ENCODE data around the gene ARFGEF3. TPM values are rescaled to one million over a fixed set of nuclear protein-coding genes. Genes with fewer than 3 reads are reported as not detected.
A peak's percentile ranks its signal among the peaks of the same experiment; 100 is the strongest.

ARFGEF3 gene
- total RNA-seq, 1 donor: under 0.01 TPM

DNA sequence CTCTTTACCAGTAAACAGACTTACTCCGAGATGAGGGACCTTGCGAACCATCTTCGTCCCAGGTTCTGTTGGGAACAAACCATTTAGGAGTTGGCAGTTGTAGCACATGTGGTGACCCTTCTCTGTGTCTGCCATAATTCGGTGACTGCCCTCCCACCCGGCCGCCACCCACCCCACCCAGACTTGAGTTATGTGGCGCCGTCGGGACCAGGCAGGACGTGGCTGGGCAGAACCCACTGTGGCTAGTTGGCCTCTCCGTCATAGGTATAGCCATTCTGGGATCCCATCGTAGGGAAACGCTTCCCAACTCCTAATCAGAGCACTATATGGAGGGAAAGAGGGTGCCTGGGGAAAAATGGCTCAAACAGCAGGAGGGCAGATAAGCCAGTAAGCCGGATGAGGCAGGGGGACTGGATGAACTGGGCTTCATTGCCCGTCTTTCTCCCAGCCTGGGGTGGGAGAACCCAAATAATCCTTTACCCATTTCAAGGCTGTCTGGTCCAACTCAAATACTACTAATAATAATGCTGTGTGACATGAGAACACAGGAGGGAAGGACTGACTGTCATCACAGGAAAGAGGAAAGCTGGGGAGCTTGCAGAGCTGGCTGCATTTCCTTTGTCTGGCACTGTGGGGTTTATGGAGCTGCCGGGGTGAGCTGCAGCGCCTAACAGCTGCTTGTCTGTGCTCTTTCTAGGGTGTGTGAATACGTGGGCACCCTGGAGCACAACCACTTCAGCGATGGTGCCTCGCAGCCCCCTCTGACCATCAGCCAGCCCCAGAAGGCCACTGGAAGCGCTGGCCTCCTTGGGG lies 129.5 kb downstream of the ARFGEF3 start:
- H3K4me1 ChIP-seq (ENCODE audit: insufficient read depth, low read length): peaks cover 12% of the 10 kb centered on the region
- no peaks in the 10 kb centered on the region for H3K79me2 ChIP-seq (ENCODE audit: insufficient read depth, low read length)
- no peaks in the 10 kb centered on the region for H3K27me3 ChIP-seq (ENCODE audit: insufficient read depth, low read length)
- no peaks in the 10 kb centered on the region for H3K9me3 ChIP-seq (ENCODE audit: low read depth, low read length)
- DNase-seq (ENCODE audit: insufficient read length, low spot score, missing footprints): no peak
- no peak for TF ChIP-seq CTCF (IDR thresholded peaks at IDR 0.05; ENCODE audit: extremely low read depth, low read depth, low read length)
- H4K20me1 ChIP-seq (ENCODE audit: insufficient read depth, low read length): no peaks in the 10 kb centered on the region
- no peak overlapping the region for H3K4me2 ChIP-seq (ENCODE audit: insufficient read depth, low read length)
- no peak overlapping the region for H3K4me3 ChIP-seq (ENCODE audit: insufficient read depth, low read length)
- H2AFZ ChIP-seq (ENCODE audit: low read length): no peak overlapping the region
- H3K27ac ChIP-seq (ENCODE audit: low read depth, low read length): no peak overlapping the region
- no peaks in the 10 kb centered on the region for H3K36me3 ChIP-seq (ENCODE audit: insufficient read depth, low read length)

DNA sequence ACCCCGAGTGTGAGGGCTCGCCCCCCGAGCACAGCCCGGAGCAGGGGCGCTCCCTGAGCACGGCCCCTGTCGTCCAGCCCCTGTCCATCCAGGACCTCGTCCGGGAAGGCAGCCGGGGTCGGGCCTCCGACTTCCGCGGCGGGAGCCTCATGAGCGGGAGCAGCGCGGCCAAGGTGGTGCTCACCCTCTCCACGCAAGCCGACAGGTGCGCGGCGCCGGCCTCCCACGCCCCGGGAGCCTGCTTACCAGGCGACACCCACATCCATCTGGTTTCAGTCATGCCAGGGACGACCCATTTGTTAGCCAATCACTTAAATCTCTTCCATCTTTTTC lies 130.1 kb downstream of the ARFGEF3 start:
- H2AFZ ChIP-seq (ENCODE audit: low read length): no peak overlapping the region
- H3K4me3 ChIP-seq (ENCODE audit: insufficient read depth, low read length): no peak overlapping the region
- H3K27me3 ChIP-seq (ENCODE audit: insufficient read depth, low read length): no peaks in the 10 kb centered on the region
- H4K20me1 ChIP-seq (ENCODE audit: insufficient read depth, low read length): no peaks in the 10 kb centered on the region
- no peaks in the 10 kb centered on the region for H3K79me2 ChIP-seq (ENCODE audit: insufficient read depth, low read length)
- H3K4me2 ChIP-seq (ENCODE audit: insufficient read depth, low read length): no peak overlapping the region
- peaks cover 12% of the 10 kb centered on the region for H3K4me1 ChIP-seq (ENCODE audit: insufficient read depth, low read length)
- H3K9me3 ChIP-seq (ENCODE audit: low read depth, low read length): no peaks in the 10 kb centered on the region
- no peak for DNase-seq (ENCODE audit: insufficient read length, low spot score, missing footprints)
- no peak overlapping the region for H3K27ac ChIP-seq (ENCODE audit: low read depth, low read length)
- no peaks in the 10 kb centered on the region for H3K36me3 ChIP-seq (ENCODE audit: insufficient read depth, low read length)
- no peak for TF ChIP-seq CTCF (IDR thresholded peaks at IDR 0.05; ENCODE audit: extremely low read depth, low read depth, low read length)

DNA sequence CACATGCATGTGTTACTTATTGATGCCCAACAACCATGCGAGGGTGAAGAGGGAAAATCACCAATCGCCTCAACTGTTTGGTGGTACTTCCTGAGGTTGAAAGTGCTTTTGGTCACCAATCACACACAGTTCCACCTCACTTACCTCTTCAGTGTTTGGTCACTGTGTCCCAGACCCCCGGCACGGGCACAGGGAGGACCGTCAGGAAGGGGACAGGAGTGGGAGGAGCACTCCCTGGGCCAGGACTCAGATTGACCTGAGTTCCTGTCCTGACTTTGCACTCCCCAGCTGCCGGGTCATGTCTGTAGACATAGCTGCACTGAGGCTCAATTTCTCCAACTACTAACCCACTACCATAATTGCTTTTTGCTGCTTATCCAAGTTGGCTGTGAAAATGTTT lies 130.7 kb downstream of the ARFGEF3 start:
- H2AFZ ChIP-seq (ENCODE audit: low read length): no peak overlapping the region
- no peaks in the 10 kb centered on the region for H4K20me1 ChIP-seq (ENCODE audit: insufficient read depth, low read length)
- no peaks in the 10 kb centered on the region for H3K9me3 ChIP-seq (ENCODE audit: low read depth, low read length)
- H3K79me2 ChIP-seq (ENCODE audit: insufficient read depth, low read length): no peaks in the 10 kb centered on the region
- DNase-seq (ENCODE audit: insufficient read length, low spot score, missing footprints): no peak
- peaks cover 12% of the 10 kb centered on the region for H3K4me1 ChIP-seq (ENCODE audit: insufficient read depth, low read length)
- H3K4me2 ChIP-seq (ENCODE audit: insufficient read depth, low read length): no peak overlapping the region
- TF ChIP-seq CTCF (IDR thresholded peaks at IDR 0.05; ENCODE audit: extremely low read depth, low read depth, low read length): no peak
- no peaks in the 10 kb centered on the region for H3K27me3 ChIP-seq (ENCODE audit: insufficient read depth, low read length)
- no peak overlapping the region for H3K27ac ChIP-seq (ENCODE audit: low read depth, low read length)
- H3K4me3 ChIP-seq (ENCODE audit: insufficient read depth, low read length): no peak overlapping the region
- H3K36me3 ChIP-seq (ENCODE audit: insufficient read depth, low read length): no peaks in the 10 kb centered on the region

DNA sequence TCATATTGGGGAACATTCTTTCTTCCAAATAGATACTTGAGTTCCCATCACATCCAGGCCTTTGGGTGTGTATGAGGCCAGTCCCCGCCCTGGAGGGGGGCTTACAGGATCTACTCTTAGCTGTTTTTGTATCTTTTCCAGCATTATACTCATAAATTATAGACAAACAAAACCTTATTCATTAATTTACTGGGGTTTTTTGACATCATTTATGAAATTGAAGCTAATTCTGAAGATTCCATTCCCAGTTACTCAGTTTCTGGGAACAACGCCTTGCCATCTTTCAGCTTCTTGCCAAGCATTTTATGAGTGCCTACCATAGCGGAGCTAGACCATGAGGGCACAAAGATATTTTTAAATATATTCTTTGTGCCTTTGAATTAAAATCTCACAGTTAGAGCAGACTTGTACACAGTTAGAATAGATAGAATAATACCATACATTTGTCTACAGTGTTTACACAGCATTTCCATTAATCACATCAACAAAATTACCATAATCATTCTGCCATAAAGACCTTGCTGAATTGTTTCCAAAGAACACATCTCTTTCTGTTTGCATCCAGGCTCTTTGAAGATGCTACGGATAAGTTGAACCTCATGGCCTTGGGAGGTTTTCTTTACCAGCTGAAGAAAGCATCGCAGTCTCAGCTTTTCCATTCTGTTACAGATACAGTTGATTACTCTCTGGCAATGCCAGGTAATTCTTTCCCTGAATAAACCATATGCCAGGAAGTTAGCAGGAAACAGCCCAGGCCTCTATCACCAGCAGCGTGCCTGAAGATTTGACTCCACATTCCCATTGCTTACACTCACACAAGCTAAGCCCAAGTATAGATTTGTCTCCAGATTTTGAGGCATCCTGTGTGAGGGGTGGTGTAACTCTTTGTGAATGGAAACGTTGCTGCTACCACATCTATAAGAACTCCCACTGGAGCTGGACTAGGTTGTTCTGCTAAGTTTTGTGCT lies 132.0 kb downstream of the ARFGEF3 start:
- H3K4me2 ChIP-seq (ENCODE audit: insufficient read depth, low read length): no peak overlapping the region
- H3K27ac ChIP-seq (ENCODE audit: low read depth, low read length): no peak overlapping the region
- H3K9me3 ChIP-seq (ENCODE audit: low read depth, low read length): no peaks in the 10 kb centered on the region
- peak; percentile 75 for DNase-seq (ENCODE audit: insufficient read length, low spot score, missing footprints)
- H3K4me3 ChIP-seq (ENCODE audit: insufficient read depth, low read length): no peak overlapping the region
- no peaks in the 10 kb centered on the region for H4K20me1 ChIP-seq (ENCODE audit: insufficient read depth, low read length)
- TF ChIP-seq CTCF (IDR thresholded peaks at IDR 0.05; ENCODE audit: extremely low read depth, low read depth, low read length): no peak
- peaks cover 4% of the 10 kb centered on the region for H3K27me3 ChIP-seq (ENCODE audit: insufficient read depth, low read length)
- H2AFZ ChIP-seq (ENCODE audit: low read length): no peak overlapping the region
- H3K4me1 ChIP-seq (ENCODE audit: insufficient read depth, low read length): peaks cover 5% of the 10 kb centered on the region
- no peaks in the 10 kb centered on the region for H3K36me3 ChIP-seq (ENCODE audit: insufficient read depth, low read length)
- no peaks in the 10 kb centered on the region for H3K79me2 ChIP-seq (ENCODE audit: insufficient read depth, low read length)
